H1 (cell line): Measurements from ENCODE around the gene VWF. TPM values are rescaled to one million over a fixed set of nuclear protein-coding genes. Genes with fewer than 3 reads are reported as not detected.

Experiments used
- CTCF ChIA-PET: fragments of 300-600 bp; sonication (Branson Sonifier 250); formaldehyde crosslinking; loops from one replicate; lab custom pipeline; 2021; ENCODE audit not compliant: partially characterized antibody; lab: Charles Lee
- POLR2A ChIA-PET: fragments of 300-600 bp; sonication (Branson Sonifier 250); formaldehyde crosslinking; loops from one replicate; lab custom pipeline; 2021; ENCODE audit warnings: inconsistent platforms; ENCODE audit not compliant: partially characterized antibody; lab: Charles Lee
- DNase-seq, 2 experiments: peaks; one replicate each; pipeline versions ENCODE4 v3.0.0 to v3.0.0-alpha.2; 2010 to 2022; ENCODE audit warnings: low spot score in 2 of 2, low read depth in 1 of 2, mixed read lengths in 1 of 2
- FAIRE-seq: peaks from 2 replicates; lab custom pipeline; 2011; peaks lifted over from hg19 to GRCh38; lab: Jason Lieb, UNC
- H2AFZ ChIP-seq: 2 replicates; pipeline ENCODE4 v1.8.1; 2012; ENCODE audit warnings: low read length, inconsistent platforms
- H2AK5ac ChIP-seq: 2 replicates; pipeline ENCODE4 v1.6.1; 2013; ENCODE audit warnings: low read depth, low read length
- H2BK120ac ChIP-seq: replicated peaks from 2 replicates; pipeline ENCODE3; 2013; ENCODE audit warnings: low read depth, low read length, inconsistent platforms
- H2BK12ac ChIP-seq: 2 replicates; pipeline ENCODE4 v1.6.1; 2013; ENCODE audit warnings: low read depth, low read length
- H2BK15ac ChIP-seq: 2 replicates; pipeline ENCODE4 v1.6.1; 2013; ENCODE audit warnings: low read length
- H2BK20ac ChIP-seq: 2 replicates; pipeline ENCODE4 v1.6.1; 2013; ENCODE audit warnings: low read length
- H2BK5ac ChIP-seq: 2 replicates; pipeline ENCODE4 v1.6.1; 2013; ENCODE audit warnings: low read depth, low read length
- H3K14ac ChIP-seq: 2 replicates; pipeline ENCODE4 v1.6.1; 2013; ENCODE audit warnings: inconsistent platforms; ENCODE audit not compliant: insufficient read length
- H3K18ac ChIP-seq: 2 replicates; pipeline ENCODE4 v1.6.1; 2013; ENCODE audit warnings: low read length; ENCODE audit errors: extremely low read depth
- H3K23ac ChIP-seq: 2 replicates; pipeline ENCODE4 v1.6.1; 2013; ENCODE audit warnings: inconsistent platforms; ENCODE audit not compliant: insufficient read length
- H3K23me2 ChIP-seq: 2 replicates; pipeline ENCODE4 v1.6.1; 2013; ENCODE audit warnings: low read depth, low read length
- H3K27ac ChIP-seq: 2 replicates; pipeline ENCODE4 v1.6.1; 2011; ENCODE audit warnings: low read depth, low read length, inconsistent platforms
- H3K27me3 ChIP-seq, 4 experiments: replicated peaks in 1 of 4; 1 replicate in 1 of 4; 2 replicates in 3 of 4; pipeline versions ENCODE4 v1.6.1 to v1.8.1; 2011 to 2013; ENCODE audit warnings: low read length in 3 of 4, mild to moderate bottlenecking in 3 of 4, inconsistent platforms in 2 of 4, mixed read lengths in 2 of 4, moderate library complexity in 1 of 4; ENCODE audit not compliant: control insufficient read depth in 3 of 4, insufficient read depth in 3 of 4; ENCODE audit errors: extremely low read depth in 1 of 4
- H3K36me3 ChIP-seq, 4 experiments: 2 replicates each; pipeline versions ENCODE4 v1.6.1 to v1.8.1; 2011 to 2013; ENCODE audit warnings: mild to moderate bottlenecking in 4 of 4, low read length in 3 of 4, moderate library complexity in 2 of 4, control low read depth in 1 of 4, inconsistent platforms in 1 of 4; ENCODE audit not compliant: insufficient read depth in 4 of 4, control insufficient read depth in 2 of 4
- H3K4ac ChIP-seq: replicated peaks from 2 replicates; pipeline ENCODE3; 2013; ENCODE audit warnings: low read length, low read depth, mixed read lengths, inconsistent platforms; ENCODE audit not compliant: insufficient read length
- H3K4me1 ChIP-seq, 4 experiments: replicated peaks in 1 of 4; 1 replicate in 1 of 4; 2 replicates in 3 of 4; pipeline versions ENCODE4 v1.6.1 to v1.8.1; 2011 to 2013; ENCODE audit warnings: low read length in 3 of 4, inconsistent platforms in 2 of 4, mixed read lengths in 1 of 4; ENCODE audit not compliant: insufficient read depth in 4 of 4, control insufficient read depth in 3 of 4
- H3K4me2 ChIP-seq, 2 experiments: 2 replicates each; pipeline versions ENCODE4 v1.6.1 to v1.8.1; 2011 to 2013; ENCODE audit warnings: low read depth in 2 of 2, low read length in 2 of 2, control low read depth in 1 of 2, inconsistent platforms in 1 of 2, mild to moderate bottlenecking in 1 of 2; ENCODE audit not compliant: insufficient read depth in 1 of 2
- H3K4me3 ChIP-seq, 4 experiments: fragments of 200-600, 300-600 bp in 1 of 4; sonication (generic), shearing (Covaris generic), sonication (Bioruptor Twin) in 1 of 4; 2 replicates each; pipeline versions ENCODE4 v1.5.1 to v1.8.1; 2011 to 2016; ENCODE audit warnings: low read length in 4 of 4, low read depth in 3 of 4, control low read depth in 2 of 4, inconsistent platforms in 2 of 4, mild to moderate bottlenecking in 2 of 4, mixed read lengths in 1 of 4, moderate library complexity in 1 of 4; ENCODE audit not compliant: insufficient read depth in 2 of 4; ENCODE audit errors: extremely low read depth in 1 of 4
- H3K56ac ChIP-seq: replicated peaks from 2 replicates; pipeline ENCODE3; 2013; ENCODE audit warnings: low read depth, mild to moderate bottlenecking, mixed read lengths, low read length, inconsistent platforms; ENCODE audit not compliant: insufficient read length
- H3K79me1 ChIP-seq: 2 replicates; pipeline ENCODE4 v1.6.1; 2013; ENCODE audit warnings: low read depth, low read length, control low read depth
- H3K79me2 ChIP-seq, 2 experiments: 2 replicates each; pipeline versions ENCODE4 v1.6.1 to v1.8.1; 2012 to 2013; ENCODE audit warnings: low read length in 2 of 2, mild to moderate bottlenecking in 2 of 2, inconsistent platforms in 1 of 2; ENCODE audit not compliant: insufficient read depth in 2 of 2, control insufficient read depth in 1 of 2
- H3K9ac ChIP-seq, 4 experiments: replicated peaks in 1 of 4; 1 replicate in 1 of 4; 2 replicates in 3 of 4; pipeline versions ENCODE4 v1.6.1 to v1.8.1; 2011 to 2013; ENCODE audit warnings: low read depth in 3 of 4, low read length in 3 of 4, control low read depth in 2 of 4, mild to moderate bottlenecking in 2 of 4, moderate library complexity in 2 of 4, inconsistent platforms in 1 of 4; ENCODE audit errors: extremely low read depth in 1 of 4
- H3K9me3 ChIP-seq, 2 experiments: 2 replicates each; pipeline versions ENCODE4 v1.6.1 to v1.8.1; 2012 to 2013; ENCODE audit warnings: mild to moderate bottlenecking in 2 of 2, moderate library complexity in 2 of 2, control low read depth in 1 of 2, inconsistent platforms in 1 of 2, low read depth in 1 of 2, low read length in 1 of 2, mixed read lengths in 1 of 2; ENCODE audit not compliant: insufficient read depth in 2 of 2
- H4K20me1 ChIP-seq, 2 experiments: replicated peaks in 1 of 2; 2 replicates each; pipeline versions ENCODE3 to v1.8.1; 2011 to 2013; ENCODE audit warnings: inconsistent platforms in 2 of 2, low read length in 2 of 2, mild to moderate bottlenecking in 1 of 2; ENCODE audit not compliant: insufficient read depth in 2 of 2, control insufficient read depth in 1 of 2
- H4K5ac ChIP-seq: 2 replicates; pipeline ENCODE4 v1.6.1; 2013; ENCODE audit warnings: low read length, low read depth, mixed read lengths, inconsistent platforms; ENCODE audit not compliant: insufficient read length
- H4K8ac ChIP-seq: 2 replicates; pipeline ENCODE4 v1.8.0; 2013; ENCODE audit warnings: mild to moderate bottlenecking, moderate library complexity, low read length, inconsistent platforms; ENCODE audit not compliant: insufficient read depth; ENCODE audit errors: extremely low read depth
- H4K91ac ChIP-seq: replicated peaks from 2 replicates; pipeline ENCODE3; 2013; ENCODE audit warnings: low read length, mixed read lengths, inconsistent platforms; ENCODE audit not compliant: insufficient read length
- CHD1 ChIP-seq: IDR thresholded peaks from 2 replicates; pipeline ENCODE4 v1.6.1; 2012; ENCODE audit warnings: low read depth, low read length, improper control_type of control experiment
- EGR1 ChIP-seq: IDR thresholded peaks from 2 replicates; pipeline ENCODE4 v1.6.1; 2011; ENCODE audit warnings: low read depth, low read length, borderline replicate concordance
- GABPA ChIP-seq: IDR thresholded peaks from 2 replicates; pipeline ENCODE4 v1.6.1; 2011; ENCODE audit warnings: mild to moderate bottlenecking, low read length, moderate library complexity, borderline replicate concordance; ENCODE audit not compliant: insufficient read depth
- KDM1A ChIP-seq: fragments of 200-600, 300-600 bp; sonication (generic); IDR thresholded peaks from 2 replicates; pipeline ENCODE4 v1.7.1; 2016; ENCODE audit warnings: mild to moderate bottlenecking, low read length, borderline replicate concordance
- MAFK ChIP-seq: IDR thresholded peaks from 2 replicates; pipeline ENCODE4 v1.6.1; 2012; ENCODE audit warnings: low read depth, mild to moderate bottlenecking, improper control_type of control experiment, low read length
- SAP30 ChIP-seq: fragments of 300-600 bp; sonication (generic); IDR thresholded peaks from 2 replicates; pipeline ENCODE4 v1.7.1; 2012; ENCODE audit warnings: low read length, moderate library complexity, mild to moderate bottlenecking, inconsistent platforms; ENCODE audit not compliant: insufficient read depth, insufficient replicate concordance
- SP4 ChIP-seq: IDR thresholded peaks from 2 replicates; pipeline ENCODE4 v1.6.1; 2012; ENCODE audit warnings: low read length, inconsistent platforms
- SUZ12 ChIP-seq: fragments of 200-600 bp; sonication (generic); IDR thresholded peaks from 2 replicates; pipeline ENCODE4 v1.6.1; 2012; ENCODE audit warnings: mild to moderate bottlenecking, inconsistent platforms, low read length, moderate library complexity, mixed read lengths
- WGBS, 2 experiments: shearing (Covaris generic) in 1 of 2; methylation state at CpG; one replicate each; pipeline versions ENCODE4 v1.1.6 to v1.1.7; 2013 to 2015; ENCODE audit warnings: low lambda C conversion rate in 2 of 2, mixed read lengths in 2 of 2, inconsistent platforms in 1 of 2, low coverage in 1 of 2, missing lambda C conversion rate in 1 of 2; ENCODE audit not compliant: insufficient replicate concordance in 2 of 2, insufficient coverage in 1 of 2, insufficient read length in 1 of 2; ENCODE audit errors: extremely low coverage in 1 of 2, missing lambda C conversion rate in 1 of 2; 5-methylcytosine and 5-hydroxymethylcytosine counted together
- long read RNA-seq, 2 experiments: library from RNA in 1 of 2; library from capped mRNA in 1 of 2; stranded (forward); transcript quantifications; one replicate each; pipeline ENCODE4 v2.0.0, GENCODE V29; 2021; ENCODE audit warnings: inconsistent platforms in 1 of 2
- polyA minus RNA-seq, 3 experiments: library from RNA; depleted of rRNA, polyadenylated mRNA; stranded (reverse); fragments of >200 nt; gene quantifications; 1 replicate in 2 of 3; 2 replicates in 1 of 3; pipeline ENCODE4 v1.2.3, GENCODE V29; 2011
- polyA plus RNA-seq, 7 experiments: library from polyadenylated mRNA; depleted of rRNA in 3 of 7; stranded (reverse) in 5 of 7; unstranded in 2 of 7; fragments of >200 nt in 5 of 7; fragments of 200-250 nt in 2 of 7; gene quantifications; 1 replicate in 5 of 7; 2 replicates in 1 of 7; 4 replicates in 1 of 7; pipeline versions ENCODE4 v1.2.1 to v1.2.3, GENCODE V29; 2011 to 2013; ENCODE audit warnings: missing spikeins in 2 of 7, mixed read lengths in 2 of 7
- total RNA-seq: library from RNA; stranded (reverse); fragmentation: NEBNext Ultra II Directional; extraction: Animal tissue kit (Norgen Biotek cat#: 25700); gene quantifications from 2 replicates; pipeline ENCODE4 v1.2.1, GENCODE V29; 2021
- TF ChIP-seq, protein P1 (sequence below): IDR thresholded peaks from 2 replicates; pipeline ENCODE4 v1.6.1; 2011; ENCODE audit warnings: low read depth, mild to moderate bottlenecking, low read length; ENCODE audit not compliant: insufficient read depth

Gene VWF
- total RNA-seq (0.60 and 0.63 TPM in 2 replicates), polyA plus RNA-seq (2011; rRNA removed) (0.39 and 0.67 TPM in 2 replicates), polyA minus RNA-seq (2011; rRNA and poly(A)+ RNA removed) (1.2 and 1.5 TPM in 2 replicates)
- polyA plus RNA-seq (2011; cell fraction: cytosol; rRNA removed): 0.40 TPM
- 1.1 TPM for polyA plus RNA-seq (2011; cell fraction: nucleus; rRNA removed)
- polyA plus RNA-seq (2012, experiment 1 of 2): 0.54 to 0.73 TPM (median 0.56 TPM) in 4 replicates
- 0.18 TPM for polyA plus RNA-seq (2012, experiment 2 of 2)
- polyA plus RNA-seq (2013, experiment 1 of 2): 0.28 TPM
- 0.17 TPM for polyA plus RNA-seq (2013, experiment 2 of 2)
- polyA minus RNA-seq (2011; cell fraction: cytosol; rRNA and poly(A)+ RNA removed): 0.37 TPM
- polyA minus RNA-seq (2011; cell fraction: nucleus; rRNA and poly(A)+ RNA removed): 1.7 TPM
- long read RNA-seq, experiment 1: 0 reads
- long read RNA-seq, experiment 2: 0 reads

GRCh38 chr12:6124411-6125309 is at the start of gene VWF:
Gene VWF (minus strand): TSS chr12:6124670. CDS start chr12:6123196, 1,474 bp downstream.
- Histone ChIP-seq H3K9me3 (no peaks in the 10 kb centered on the region), H4K20me1 (no peaks in the 10 kb centered on the region), H4K91ac (no peak within 1 kb of the TSS), H3K79me1 (no peaks in the 10 kb centered on the region), H2BK5ac (no peak within 1 kb of the TSS), H2BK15ac (no peak within 1 kb of the TSS), H3K4me2 (no peak within 1 kb of the TSS), H2BK20ac (no peak within 1 kb of the TSS), H3K79me2 (no peaks in the 10 kb centered on the region), H3K18ac (no peak within 1 kb of the TSS; the same call in 1 of the 2 replicates), H3K27ac (no peak within 1 kb of the TSS), H3K27me3 (no peaks in the 10 kb centered on the region), H3K4ac (no peak within 1 kb of the TSS), H2AFZ (no peak within 1 kb of the TSS), H4K8ac (no peak within 1 kb of the TSS), H4K5ac (no peak within 1 kb of the TSS), H3K23me2 (peaks cover 3% of the 10 kb centered on the region; the same call in 1 of the 2 replicates), H3K36me3 (no peaks in the 10 kb centered on the region), H3K4me3 (peak within 1 kb of the TSS in 1 of 4 experiments; percentile 5; a peak in 2 of 8 replicates), H3K4me1 (no peaks in the 10 kb centered on the region; a peak in 2 of 7 replicates), H3K9ac (no peak within 1 kb of the TSS), H3K14ac (no peak within 1 kb of the TSS), H2BK12ac (no peak within 1 kb of the TSS; the same call in 1 of the 2 replicates), H3K56ac (no peak within 1 kb of the TSS), H2AK5ac (no peak within 1 kb of the TSS), H3K23ac (no peak within 1 kb of the TSS), H2BK120ac (no peak within 1 kb of the TSS)
- CTCF ChIA-PET: interaction anchor here (0.7 to 1.3 kb wide), 3 partner anchors 12 to 57 kb away, joined by 3 to 4 read pairs (median 3); no protein-coding TSS in a partner anchor
- WGBS, 2 experiments: 92% methylated on average over 5 of the region's 5 CpGs; no CpG with 5 or more reads in 1 of the 2 experiments
- FAIRE-seq: no peak
- DNase-seq: no peak
- POLR2A ChIA-PET: no interaction called here
- TF ChIP-seq, protein P1, sequence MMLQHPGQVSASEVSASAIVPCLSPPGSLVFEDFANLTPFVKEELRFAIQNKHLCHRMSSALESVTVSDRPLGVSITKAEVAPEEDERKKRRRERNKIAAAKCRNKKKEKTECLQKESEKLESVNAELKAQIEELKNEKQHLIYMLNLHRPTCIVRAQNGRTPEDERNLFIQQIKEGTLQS: no peak
- TF ChIP-seq SAP30: no peak
- TF ChIP-seq GABPA: no peak
- no peak for TF ChIP-seq MAFK
- no peak for TF ChIP-seq EGR1
- TF ChIP-seq SUZ12: no peak
- no peak for TF ChIP-seq CHD1
- TF ChIP-seq KDM1A: no peak
- no peak for TF ChIP-seq SP4
